Right lung (tissue), 5 donors: ENCODE results near the gene SV2A. TPM values are rescaled to one million over a fixed set of nuclear protein-coding genes. Genes with fewer than 3 reads are reported as not detected.
A peak's percentile ranks its signal among the peaks of the same experiment; 100 is the strongest.
"Not testable (repeated sequence)": the region's sequence is repeated elsewhere in the genome, so short reads cannot be mapped to it uniquely, and the experiment has no call there.

Experiments used
- DNase-seq, 2 donors: peaks; one replicate each; pipeline ENCODE4 v3.0.0-alpha.2; 2013
- polyA plus RNA-seq, 5 donors: library from polyadenylated mRNA; unstranded; fragments of 120-200 nt; gene quantifications; one replicate each; pipeline versions ENCODE4 v1.2.1 to v1.2.3, GENCODE V29; 2013; ENCODE audit warnings: inconsistent platforms in 1 of 5, low replicate concordance in 1 of 5; ENCODE audit not compliant: insufficient read length in 5 of 5, insufficient read depth in 1 of 5

SV2A gene
- polyA plus RNA-seq, 5 donors: 6.1 to 7.2 (median 6.6) TPM

DNA sequence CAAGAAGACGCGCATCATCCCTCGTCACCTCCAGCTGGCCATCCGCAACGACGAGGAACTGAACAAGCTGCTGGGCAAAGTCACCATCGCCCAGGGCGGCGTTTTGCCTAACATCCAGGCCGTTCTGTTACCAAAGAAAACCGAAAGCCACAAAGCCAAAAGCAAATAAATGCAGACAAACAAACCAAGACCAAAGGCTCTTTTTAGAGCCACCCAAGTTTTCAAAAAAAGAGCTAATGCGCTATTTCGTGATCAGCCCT lies 30.5 kb downstream of the SV2A start:
- DNase-seq: not testable (repeated sequence)

DNA sequence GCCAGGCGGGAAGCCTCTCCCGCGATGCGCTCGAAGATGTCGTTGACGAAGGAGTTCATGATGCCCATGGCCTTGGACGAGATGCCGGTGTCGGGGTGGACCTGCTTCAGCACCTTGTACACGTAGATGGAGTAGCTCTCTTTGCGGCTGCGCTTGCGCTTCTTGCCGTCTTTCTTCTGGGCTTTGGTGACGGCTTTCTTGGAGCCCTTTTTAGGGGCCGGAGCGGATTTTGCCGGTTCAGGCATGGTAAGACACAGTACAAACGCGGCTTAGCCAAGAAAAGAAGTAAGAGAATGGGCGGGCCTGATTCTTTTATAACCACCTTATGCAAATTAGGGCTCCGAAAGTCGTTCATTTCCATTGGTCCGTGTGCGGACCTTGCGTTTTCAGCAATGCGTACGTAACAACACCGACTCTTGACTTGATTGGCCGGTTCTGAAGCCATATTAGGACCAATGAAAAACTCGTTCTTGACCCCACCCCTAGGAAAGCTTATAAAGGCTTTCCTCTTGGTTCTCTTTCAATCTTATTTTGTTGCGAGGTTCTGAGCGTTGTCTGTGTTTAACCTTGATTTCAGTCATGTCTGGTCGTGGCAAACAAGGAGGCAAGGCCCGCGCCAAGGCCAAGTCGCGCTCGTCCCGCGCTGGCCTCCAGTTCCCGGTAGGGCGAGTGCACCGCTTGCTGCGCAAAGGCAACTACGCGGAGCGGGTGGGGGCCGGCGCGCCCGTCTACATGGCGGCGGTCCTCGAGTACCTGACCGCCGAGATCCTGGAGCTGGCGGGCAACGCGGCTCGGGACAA lies 31.0 kb downstream of the SV2A start:
- peak; percentile 98 to 99 for DNase-seq

DNA sequence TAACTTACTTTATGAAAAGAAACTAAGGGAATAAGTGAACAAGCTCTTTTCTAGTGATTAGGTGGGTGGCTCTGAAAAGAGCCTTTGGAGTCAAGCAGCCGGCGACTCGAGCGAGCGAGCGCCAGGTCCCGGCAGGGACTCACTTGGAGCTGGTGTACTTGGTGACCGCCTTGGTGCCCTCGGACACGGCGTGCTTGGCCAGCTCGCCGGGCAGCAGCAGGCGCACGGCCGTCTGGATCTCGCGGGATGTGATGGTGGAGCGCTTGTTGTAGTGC lies 31.6 kb downstream of the SV2A start:
- not testable (repeated sequence) for DNase-seq

DNA sequence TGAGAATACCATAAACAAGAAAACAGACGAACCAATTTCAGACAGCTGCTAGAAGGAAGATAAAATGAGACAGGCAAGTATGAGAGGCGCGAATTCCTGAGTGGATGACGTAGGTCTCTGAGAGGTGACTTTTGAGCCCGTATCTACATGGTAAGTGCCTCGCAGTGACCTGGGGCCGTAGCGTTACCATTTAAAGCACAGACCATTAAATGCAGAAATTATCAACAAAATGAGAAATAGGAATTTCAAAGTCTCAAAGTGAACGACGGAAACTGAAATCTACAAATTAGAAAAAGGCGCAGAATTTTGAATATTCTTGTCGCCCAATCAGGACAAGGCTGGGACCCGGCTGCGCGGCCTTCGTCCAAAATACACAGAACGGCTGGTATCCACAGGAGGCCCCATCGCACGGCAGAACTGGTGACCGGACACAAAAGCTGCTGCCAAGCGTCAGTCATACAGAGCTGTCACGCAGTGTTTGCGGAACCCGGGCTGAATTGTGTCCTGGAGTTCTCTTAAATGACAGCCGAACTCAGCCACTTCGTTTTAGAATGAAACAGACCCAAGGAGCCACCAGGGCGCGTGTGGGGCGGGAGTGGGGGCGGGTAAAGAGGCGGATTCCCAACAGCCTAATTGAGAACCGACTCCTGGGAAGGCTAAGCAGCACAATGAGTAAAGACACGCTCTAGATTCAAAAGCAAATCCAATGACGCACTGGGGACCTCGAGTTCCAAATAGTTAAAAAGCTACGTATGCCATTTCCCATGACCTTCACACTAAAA lies 32.1 kb downstream of the SV2A start:
- peak; percentile 86 to 89 for DNase-seq

DNA sequence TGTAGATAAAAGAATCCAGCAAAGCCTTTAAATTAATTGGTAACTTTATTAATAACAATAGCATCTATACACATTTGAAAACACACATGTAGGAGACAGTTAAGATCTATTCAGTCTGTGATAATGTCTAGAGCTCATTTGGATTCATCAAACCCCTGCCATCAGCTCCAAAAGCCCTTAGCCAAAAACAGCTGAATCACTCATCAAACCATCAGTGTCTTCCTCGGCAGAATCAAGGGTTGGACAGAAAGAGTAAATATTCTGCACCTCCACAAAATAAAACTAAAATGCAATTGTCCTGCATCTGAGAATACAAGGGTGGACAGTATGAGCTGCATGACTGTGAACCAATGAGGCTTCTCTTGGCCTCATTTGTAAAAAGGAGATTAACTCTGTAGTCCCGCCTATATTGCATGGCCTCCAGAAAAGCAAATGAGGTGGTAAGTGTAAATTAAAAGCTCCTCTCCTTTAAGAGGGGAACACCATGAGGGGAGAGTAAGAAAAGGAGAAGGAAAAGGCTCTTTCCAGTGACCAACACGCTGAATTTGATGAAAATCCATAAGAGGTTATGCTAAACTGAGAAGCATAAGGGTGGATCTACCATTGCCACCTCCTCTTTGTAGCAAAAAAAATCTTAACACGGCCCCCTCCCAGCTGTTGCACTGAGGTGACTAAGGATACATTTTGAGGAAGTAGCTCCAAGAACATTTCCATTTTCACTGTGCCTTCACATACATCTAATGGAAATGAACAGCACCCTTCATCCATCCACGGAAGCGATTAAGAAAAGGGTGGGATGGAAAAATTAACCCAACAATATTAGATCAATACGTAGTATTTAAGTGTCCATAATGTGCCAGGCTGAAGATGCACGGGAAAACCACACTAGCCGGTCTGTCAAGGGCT lies 33.0 kb downstream of the SV2A start:
- DNase-seq: peak; percentile 27 to 52

DNA sequence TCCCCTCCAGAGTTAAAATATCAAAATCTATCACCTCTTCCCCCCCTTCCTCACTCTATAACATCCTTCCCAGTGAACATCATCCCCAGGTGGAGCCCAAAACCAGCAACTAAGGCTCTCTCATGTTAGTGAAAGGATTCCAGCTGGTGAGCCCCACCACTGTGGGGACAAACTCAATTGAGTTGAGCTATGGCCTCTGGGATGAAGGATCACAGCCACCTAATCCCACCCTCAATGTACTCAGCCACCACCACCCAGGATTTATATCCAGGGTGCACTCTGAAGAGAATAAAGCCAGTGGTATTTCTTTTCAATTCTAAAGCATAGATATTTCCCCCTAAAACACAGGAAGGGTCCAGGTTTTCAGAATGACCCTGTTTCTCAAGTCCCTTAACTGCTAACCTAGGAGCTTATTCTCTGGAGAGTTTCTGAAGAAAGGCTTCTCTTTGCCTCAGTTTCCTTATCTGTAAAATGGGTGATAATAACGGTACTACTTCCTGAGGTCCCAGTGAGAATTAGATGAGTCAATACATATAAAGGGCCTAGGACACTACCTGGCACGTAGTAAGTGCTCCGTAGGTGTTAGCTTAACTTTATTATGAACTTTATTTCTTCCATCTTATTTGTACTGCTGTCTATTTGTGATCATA lies 33.9 kb downstream of the SV2A start:
- no peak for DNase-seq

DNA sequence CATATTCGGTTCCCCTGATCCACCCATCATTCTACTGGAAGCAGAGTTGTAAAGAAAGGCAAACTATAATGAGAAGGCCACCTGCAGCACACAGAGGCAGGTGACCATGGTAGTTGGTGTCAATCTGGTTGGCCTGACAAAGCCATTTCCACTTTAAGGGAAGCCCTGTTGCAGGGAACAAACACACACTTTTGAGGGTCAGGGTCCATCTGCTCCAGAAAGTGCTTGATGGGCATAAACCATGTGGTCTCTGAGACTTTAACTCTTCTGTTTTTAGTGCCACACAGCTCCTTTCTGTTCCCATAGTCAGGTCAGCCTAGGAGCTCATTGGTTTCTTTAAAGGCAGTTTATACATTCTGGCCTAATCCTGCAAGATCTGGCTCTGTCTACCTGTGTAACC lies 35.8 kb downstream of the SV2A start:
- no peak for DNase-seq

DNA sequence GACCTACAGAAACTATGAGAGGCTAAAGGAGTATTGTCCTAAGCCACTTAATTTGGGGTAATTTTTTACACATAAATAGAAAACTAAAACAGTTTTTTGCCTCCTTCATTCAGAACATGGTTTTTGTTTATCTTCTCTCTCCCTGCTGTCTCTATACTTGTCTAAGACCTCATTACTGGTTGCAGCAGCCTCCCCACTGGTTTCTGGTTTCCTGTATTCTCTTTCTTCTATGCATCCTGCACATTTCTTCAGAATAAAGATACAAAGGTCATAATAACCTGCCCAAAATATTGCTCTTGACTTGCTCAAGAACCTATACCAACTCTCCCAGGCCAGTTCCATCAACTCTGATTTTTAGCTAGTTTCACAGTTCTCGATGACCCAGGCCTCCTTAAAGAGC lies 38.1 kb downstream of the SV2A start:
- no peak for DNase-seq

DNA sequence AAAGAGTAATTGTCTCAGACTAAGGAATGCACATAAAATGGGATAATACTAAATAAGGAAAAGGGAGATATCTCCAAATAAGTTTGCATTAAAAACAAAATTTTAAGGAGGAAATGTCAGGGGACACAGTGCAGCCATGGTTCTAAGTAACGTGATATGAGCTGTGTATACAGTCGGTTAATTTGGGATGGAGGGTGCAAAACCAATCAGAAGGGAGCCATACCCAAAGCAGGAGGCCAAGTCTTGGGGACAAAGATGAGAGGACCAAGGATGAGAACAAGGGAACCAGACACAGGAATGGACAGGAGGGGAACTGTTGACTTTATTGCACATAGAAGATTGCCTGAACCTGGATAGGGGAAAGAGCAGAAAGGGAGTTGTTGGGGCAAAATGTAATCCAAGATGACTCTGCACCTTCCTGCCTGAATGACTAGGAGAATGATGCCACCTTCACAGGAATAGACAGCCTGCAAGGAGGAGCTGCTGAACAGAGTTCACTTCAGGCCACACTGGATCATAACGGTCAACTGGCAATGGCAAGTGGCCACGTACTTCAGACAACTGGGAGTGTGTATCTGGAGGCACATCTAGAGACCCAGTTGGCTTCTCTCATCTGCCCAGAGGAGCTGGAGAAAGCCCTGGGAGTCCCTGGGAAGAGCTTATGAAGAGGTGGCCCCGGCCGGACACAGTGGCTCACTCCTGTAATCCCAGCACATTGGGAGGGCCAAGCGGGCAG lies 40.3 kb downstream of the SV2A start:
- no peak for DNase-seq

DNA sequence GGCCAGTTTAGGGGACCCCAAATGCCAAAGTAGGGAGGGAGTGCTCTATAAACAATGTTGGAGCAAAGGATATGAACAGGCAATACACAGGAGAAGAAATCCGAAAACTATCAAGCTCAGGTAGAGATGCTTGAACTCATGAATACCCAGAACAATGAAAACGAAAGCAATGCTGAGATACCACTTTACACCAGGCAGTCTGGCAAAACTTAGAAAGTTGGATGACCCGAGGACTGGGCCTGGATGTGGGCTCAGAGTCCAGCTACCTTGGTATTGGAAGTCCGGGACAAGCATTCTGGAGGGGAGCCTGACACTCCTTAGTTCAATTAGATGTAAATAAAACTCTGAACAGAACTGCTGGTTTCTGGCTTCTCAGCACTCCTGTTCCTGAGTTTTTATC lies 44.6 kb downstream of the SV2A start:
- not testable (repeated sequence) for DNase-seq

DNA sequence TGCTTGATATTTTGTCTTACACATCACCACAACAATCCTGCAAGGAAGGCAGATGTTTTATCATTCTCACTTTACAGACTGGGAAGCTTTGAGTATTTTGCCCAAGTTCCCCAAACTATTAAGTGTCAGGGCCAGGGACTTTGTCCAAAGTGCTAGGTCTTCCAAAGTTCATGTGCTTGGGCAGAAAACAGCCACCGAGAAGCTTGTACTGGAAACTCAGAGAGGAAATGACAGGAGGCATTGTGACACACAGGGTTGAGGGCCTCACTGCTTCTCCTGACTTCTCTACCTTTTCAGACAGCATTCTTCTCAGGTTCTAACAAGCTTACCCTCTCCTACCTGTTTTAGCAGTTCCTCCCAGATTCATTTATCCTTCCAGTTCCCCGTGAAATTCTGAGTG lies 50.8 kb downstream of the SV2A start:
- not testable (repeated sequence) for DNase-seq

DNA sequence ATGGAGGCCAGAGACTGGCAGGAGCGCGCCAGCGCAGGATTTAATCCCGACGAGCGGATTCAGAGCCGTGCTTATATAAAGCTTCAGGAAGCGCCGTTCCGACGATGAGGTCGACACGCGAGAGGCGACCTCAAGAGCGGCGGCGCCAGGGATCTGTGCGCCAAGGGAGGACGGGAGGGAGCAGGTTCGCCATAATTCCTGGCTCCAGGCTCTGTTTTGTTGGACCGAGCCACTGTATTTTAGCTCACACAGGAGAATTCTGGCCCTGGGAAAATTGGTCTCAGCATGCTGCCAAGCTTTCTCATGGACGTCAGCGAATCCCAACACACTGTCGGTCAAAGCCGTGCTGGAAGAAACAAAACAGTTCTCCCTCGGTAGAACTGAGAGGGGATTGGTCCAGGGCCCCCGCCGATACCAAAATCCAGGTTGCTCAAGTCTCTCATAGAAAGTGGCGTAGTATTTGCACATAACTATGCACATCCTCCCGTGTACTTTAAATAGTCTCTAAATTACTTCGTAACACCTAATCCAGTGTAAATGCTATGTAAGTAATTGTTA lies 56.1 kb downstream of the SV2A start:
- DNase-seq: not testable (repeated sequence)

DNA sequence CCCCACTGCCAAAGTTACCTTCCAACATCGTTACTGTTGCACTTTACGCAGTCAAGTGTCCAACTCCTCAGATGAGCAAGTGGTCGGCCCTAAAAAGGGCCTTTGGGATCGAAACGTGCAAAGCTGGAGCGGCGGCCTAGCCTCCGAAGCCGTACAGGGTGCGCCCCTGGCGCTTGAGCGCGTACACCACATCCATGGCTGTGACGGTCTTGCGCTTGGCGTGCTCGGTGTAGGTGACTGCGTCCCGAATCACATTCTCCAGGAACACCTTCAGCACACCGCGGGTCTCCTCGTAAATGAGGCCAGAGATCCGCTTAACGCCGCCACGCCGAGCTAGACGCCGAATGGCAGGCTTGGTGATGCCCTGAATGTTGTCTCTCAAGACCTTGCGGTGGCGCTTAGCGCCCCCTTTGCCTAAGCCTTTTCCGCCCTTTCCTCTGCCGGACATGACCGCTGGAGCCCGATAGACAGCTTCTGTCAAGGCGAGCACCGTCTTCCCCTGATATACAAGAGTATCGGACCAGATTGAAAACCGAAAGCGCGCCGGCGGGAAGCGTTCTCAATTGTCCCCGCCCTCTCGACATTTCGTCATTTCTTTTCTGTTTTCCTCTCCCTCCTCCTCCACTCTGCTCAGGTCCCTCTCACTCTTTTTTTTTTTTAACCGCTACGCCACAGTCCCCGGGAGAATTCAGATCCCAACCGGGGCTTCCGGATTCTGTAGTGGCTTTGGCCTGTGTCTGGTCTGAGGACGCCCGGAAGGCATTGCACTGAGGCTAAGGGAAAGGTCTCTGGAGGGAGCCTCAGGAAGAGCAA lies 56.8 kb downstream of the SV2A start:
- DNase-seq: not testable (repeated sequence)

DNA sequence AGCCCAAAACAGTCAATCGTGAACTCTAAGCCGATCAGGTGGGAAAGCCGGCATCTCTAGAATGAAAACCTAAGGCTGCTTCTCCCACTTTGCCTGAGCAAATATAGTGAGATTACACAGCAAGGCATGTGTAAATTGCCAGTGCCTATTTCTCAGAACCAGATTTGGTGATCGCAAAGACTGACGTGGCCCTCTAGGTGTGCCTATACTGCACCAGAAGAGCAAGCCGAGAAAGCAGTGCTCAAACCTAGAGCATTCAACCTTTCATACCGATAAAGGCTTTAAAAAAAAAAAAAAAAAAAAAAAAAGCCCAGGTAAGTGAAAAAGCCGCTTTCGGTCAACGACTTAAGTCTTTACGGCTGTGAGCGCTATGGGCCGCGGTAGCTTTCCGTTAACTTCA lies 57.4 kb downstream of the SV2A start:
- DNase-seq: not testable (repeated sequence)

Other genes with a start within 250 kb of the SV2A start
- 1 to 10 TPM; 1.0 to 3.4 (median 3.1) TPM for gene FCGR1A, start 135.2 kb downstream of the SV2A start, polyA plus RNA-seq
- gene BOLA1, start 18.3 kb downstream of the SV2A start, polyA plus RNA-seq: 10 to 100 TPM; 14.3 to 19.3 (median 15.5) TPM
- 10 to 100 TPM; 57.6 to 74.6 (median 66.5) TPM for gene SF3B4, start 10.0 kb upstream of the SV2A start, polyA plus RNA-seq
- 10 to 100 TPM; 22.7 to 36.9 (median 29.8) TPM for gene MTMR11, start 19.0 kb upstream of the SV2A start, polyA plus RNA-seq
- 10 to 100 TPM; 16.1 to 21.0 (median 18.0) TPM for gene OTUD7B, start 92.9 kb upstream of the SV2A start, polyA plus RNA-seq
- gene VPS45, start 149.9 kb upstream of the SV2A start, polyA plus RNA-seq: 10 to 100 TPM; 60.3 to 86.9 (median 77.7) TPM
- 10 to 100 TPM; 42.9 to 67.3 (median 48.5) TPM for gene PLEKHO1, start 232.1 kb upstream of the SV2A start, polyA plus RNA-seq